KMS-11 (cell line): Measurements from ENCODE around the gene RAB11FIP3.

Source experiments
- H2AFZ ChIP-seq: fragments of 200-600 bp; sonication (generic); 2 replicates; pipeline ENCODE4 v1.6.1; 2016; ENCODE audit warnings: antibody characterized with exemption, mixed run types, low read depth
- H3K27ac ChIP-seq: fragments of 200-600 bp; sonication (generic); 2 replicates; pipeline ENCODE4 v1.6.1; 2016; ENCODE audit warnings: mild to moderate bottlenecking, mixed run types
- H3K27me3 ChIP-seq: fragments of 200-600 bp; sonication (generic); 2 replicates; pipeline ENCODE4 v1.6.1; 2017; ENCODE audit warnings: mild to moderate bottlenecking, low read depth, mixed run types, moderate library complexity; ENCODE audit not compliant: insufficient read depth
- H3K36me3 ChIP-seq: fragments of 200-600 bp; sonication (generic); 2 replicates; pipeline ENCODE4 v1.6.1; 2017; ENCODE audit warnings: mild to moderate bottlenecking, mixed run types; ENCODE audit not compliant: insufficient read depth
- H3K4me1 ChIP-seq: fragments of 200-600 bp; sonication (generic); 2 replicates; pipeline ENCODE4 v1.6.1; 2016; ENCODE audit warnings: mild to moderate bottlenecking, low read depth, mixed run types; ENCODE audit not compliant: poor library complexity, severe bottlenecking
- H3K4me2 ChIP-seq: fragments of 200-600 bp; sonication (generic); 2 replicates; pipeline ENCODE4 v1.7.0; 2016; ENCODE audit warnings: mild to moderate bottlenecking, mixed run types
- H3K4me3 ChIP-seq: fragments of 200-600 bp; sonication (generic); IDR thresholded peaks from 2 replicates; pipeline ENCODE4 v1.6.1; 2017; ENCODE audit warnings: low read depth, low read length, mixed read lengths; ENCODE audit not compliant: insufficient read depth
- H3K79me2 ChIP-seq: fragments of 200-600 bp; sonication (generic); 2 replicates; pipeline ENCODE4 v1.6.1; 2016; ENCODE audit warnings: low read depth, mixed run types; ENCODE audit not compliant: insufficient read depth
- H3K9ac ChIP-seq: fragments of 200-600 bp; sonication (generic); 2 replicates; pipeline ENCODE4 v1.6.1; 2016; ENCODE audit warnings: mild to moderate bottlenecking, mixed run types
- H4K20me1 ChIP-seq: fragments of 200-600 bp; sonication (generic); 2 replicates; pipeline ENCODE4 v1.6.1; 2016; ENCODE audit warnings: mild to moderate bottlenecking, mixed run types; ENCODE audit not compliant: insufficient read depth
- CTCF ChIP-seq: fragments of 200-600 bp; sonication (generic); conservative IDR thresholded peaks from 2 replicates; pipeline ENCODE4 v1.6.1; 2017; ENCODE audit warnings: low read depth, mild to moderate bottlenecking, antibody characterized with exemption, low read length, moderate library complexity, mixed read lengths

The RAB11FIP3 gene

GRCh38 chr16:450785-451512 is 25.5 kb downstream of the RAB11FIP3 start:
- Histone ChIP-seq H3K4me2 (no peak overlapping the region), H3K27me3 (no peaks in the 10 kb centered on the region), H3K9ac (no peak overlapping the region), H3K36me3 (no peaks in the 10 kb centered on the region), H3K79me2 (no peaks in the 10 kb centered on the region), H4K20me1 (no peaks in the 10 kb centered on the region), H2AFZ (no peak overlapping the region), H3K4me3 (no peak overlapping the region), H3K4me1 (peaks cover 10% of the 10 kb centered on the region), H3K27ac (no peak overlapping the region)
- no peak for TF ChIP-seq CTCF

GRCh38 chr16:454397-454940 is 29.0 kb downstream of the RAB11FIP3 start:
- Histone ChIP-seq H3K79me2 (no peaks in the 10 kb centered on the region), H3K4me3 (no peak overlapping the region), H3K9ac (no peak overlapping the region), H3K4me1 (peaks cover 10% of the 10 kb centered on the region), H3K27ac (no peak overlapping the region), H2AFZ (no peak overlapping the region), H3K36me3 (no peaks in the 10 kb centered on the region), H4K20me1 (no peaks in the 10 kb centered on the region), H3K4me2 (no peak overlapping the region), H3K27me3 (no peaks in the 10 kb centered on the region)
- TF ChIP-seq CTCF: no peak

DNA sequence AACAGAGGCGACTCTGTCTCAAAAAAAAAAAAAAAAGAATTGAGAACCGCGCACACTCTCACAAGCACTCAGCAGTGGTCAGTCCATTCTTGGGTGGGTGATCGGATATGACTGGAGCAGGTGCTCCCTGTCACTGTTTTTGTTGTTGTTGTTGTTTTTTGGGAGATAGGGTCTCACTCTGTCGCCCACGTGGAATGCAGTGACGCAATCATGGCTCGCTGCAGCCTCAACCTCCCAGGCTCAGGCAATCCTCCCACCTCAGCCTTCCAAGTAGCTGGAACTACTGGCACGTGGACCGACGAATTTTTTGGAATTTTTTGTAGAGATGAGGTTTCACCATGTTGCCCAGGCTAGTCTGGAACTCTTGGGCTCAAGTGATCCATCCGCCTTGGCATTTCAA is 30.0 kb downstream of the RAB11FIP3 start:
- no peak for TF ChIP-seq CTCF
- Histone ChIP-seq H3K4me1 (peaks cover 10% of the 10 kb centered on the region), H3K4me2 (no peak overlapping the region), H3K27ac (no peak overlapping the region), H2AFZ (no peak overlapping the region), H3K79me2 (no peaks in the 10 kb centered on the region), H3K4me3 (no peak overlapping the region), H3K36me3 (no peaks in the 10 kb centered on the region), H3K9ac (no peak overlapping the region), H3K27me3 (no peaks in the 10 kb centered on the region), H4K20me1 (no peaks in the 10 kb centered on the region)

DNA sequence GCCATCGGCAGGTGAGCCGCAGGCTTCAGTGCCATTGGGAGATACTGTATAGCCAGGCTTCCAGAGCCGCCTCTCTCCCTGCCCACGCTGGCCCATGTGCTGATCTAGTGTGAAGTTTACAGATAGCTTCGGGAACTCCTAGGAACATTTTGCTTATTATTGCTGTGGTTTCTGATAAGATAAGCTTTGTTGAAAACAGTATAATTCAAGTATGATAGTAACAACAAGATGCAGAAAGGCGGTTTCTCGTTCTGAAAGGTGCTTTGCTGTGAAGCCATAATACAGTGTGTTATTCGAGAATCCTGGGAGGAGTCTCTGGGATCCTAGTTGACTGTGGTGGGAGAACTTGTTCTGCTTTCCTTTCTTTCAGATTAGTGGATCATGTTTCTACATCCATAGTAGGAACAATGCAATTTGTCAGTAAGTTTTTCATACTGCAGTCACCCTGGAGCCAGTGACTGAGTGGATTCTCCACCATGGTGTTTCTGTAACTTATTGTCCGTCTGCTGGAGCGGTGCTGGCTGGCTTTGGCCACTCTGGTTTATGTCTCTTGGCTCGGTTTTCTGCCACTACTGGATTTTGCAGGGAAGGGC is 31.5 kb downstream of the RAB11FIP3 start:
- H3K27me3 ChIP-seq: no peaks in the 10 kb centered on the region
- H3K9ac ChIP-seq: no peak overlapping the region
- H2AFZ ChIP-seq: no peak overlapping the region
- TF ChIP-seq CTCF: no peak
- H3K4me1 ChIP-seq: peaks cover 10% of the 10 kb centered on the region
- no peaks in the 10 kb centered on the region for H4K20me1 ChIP-seq
- no peaks in the 10 kb centered on the region for H3K36me3 ChIP-seq
- no peaks in the 10 kb centered on the region for H3K79me2 ChIP-seq
- H3K4me2 ChIP-seq: no peak overlapping the region
- no peak overlapping the region for H3K27ac ChIP-seq
- no peak overlapping the region for H3K4me3 ChIP-seq
